Nephron (organoid): ENCODE data around the gene PDE4D.

Source experiments
- H3K27ac Mint-ChIP-seq, 3 experiments: 2 replicates each; pipeline ENCODE4 v1.8.0; 2020; ENCODE audit warnings: mixed read lengths in 3 of 3, mild to moderate bottlenecking in 2 of 3, moderate library complexity in 1 of 3
- H3K27me3 Mint-ChIP-seq: 2 replicates; pipeline ENCODE4 v1.8.0; 2021; ENCODE audit warnings: low read depth, mild to moderate bottlenecking, moderate library complexity, mixed read lengths
- H3K36me3 Mint-ChIP-seq: 2 replicates; pipeline ENCODE4 v1.8.0; 2020; ENCODE audit warnings: low read depth, mixed read lengths
- H3K4me1 Mint-ChIP-seq: 2 replicates; pipeline ENCODE4 v1.8.0; 2020; ENCODE audit warnings: mixed read lengths
- H3K4me3 Mint-ChIP-seq, 3 experiments: 2 replicates each; pipeline ENCODE4 v1.8.0; 2020; ENCODE audit warnings: mild to moderate bottlenecking in 3 of 3, mixed read lengths in 3 of 3, moderate library complexity in 2 of 3
- H3K9me3 Mint-ChIP-seq: 2 replicates; pipeline ENCODE4 v1.8.0; 2020; ENCODE audit warnings: mixed read lengths
- TF ChIP-seq, protein P1 (sequence below), 3 experiments: fragments of 200-600 bp; sonication (generic); IDR thresholded peaks; one replicate each; pipeline ENCODE4 v1.5.0; 2021; ENCODE audit warnings: antibody characterized with exemption in 3 of 3; ENCODE audit not compliant: unreplicated experiment in 3 of 3

PDE4D gene

DNA sequence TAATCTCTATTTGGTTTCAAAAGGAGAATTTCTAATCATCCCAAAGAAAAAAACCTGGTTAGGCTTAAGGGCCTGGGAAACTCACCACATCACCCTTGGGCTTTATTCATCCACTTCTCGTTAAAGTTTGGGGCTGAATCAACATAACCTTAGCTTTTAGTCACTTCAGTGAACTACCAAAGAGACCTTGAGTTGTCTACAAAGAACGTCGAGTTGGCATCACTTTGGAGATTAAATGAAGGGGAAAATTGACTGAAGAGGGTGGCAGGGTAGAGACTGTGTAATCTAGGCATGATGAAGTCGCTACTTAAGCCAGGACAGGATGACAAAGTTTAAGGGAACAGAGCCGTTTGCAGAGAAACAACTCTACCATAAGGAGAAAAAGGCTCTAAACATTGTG lies 969.2 kb downstream of the PDE4D start:
- Mint-ChIP-seq H3K4me3 (no peak overlapping the region), H3K9me3 (no peaks in the 10 kb centered on the region), H3K4me1 (peaks cover 33% of the 10 kb centered on the region), H3K27ac (no peak overlapping the region), H3K36me3 (no peaks in the 10 kb centered on the region), H3K27me3 (peaks cover 10% of the 10 kb centered on the region)
- TF ChIP-seq, protein P1, sequence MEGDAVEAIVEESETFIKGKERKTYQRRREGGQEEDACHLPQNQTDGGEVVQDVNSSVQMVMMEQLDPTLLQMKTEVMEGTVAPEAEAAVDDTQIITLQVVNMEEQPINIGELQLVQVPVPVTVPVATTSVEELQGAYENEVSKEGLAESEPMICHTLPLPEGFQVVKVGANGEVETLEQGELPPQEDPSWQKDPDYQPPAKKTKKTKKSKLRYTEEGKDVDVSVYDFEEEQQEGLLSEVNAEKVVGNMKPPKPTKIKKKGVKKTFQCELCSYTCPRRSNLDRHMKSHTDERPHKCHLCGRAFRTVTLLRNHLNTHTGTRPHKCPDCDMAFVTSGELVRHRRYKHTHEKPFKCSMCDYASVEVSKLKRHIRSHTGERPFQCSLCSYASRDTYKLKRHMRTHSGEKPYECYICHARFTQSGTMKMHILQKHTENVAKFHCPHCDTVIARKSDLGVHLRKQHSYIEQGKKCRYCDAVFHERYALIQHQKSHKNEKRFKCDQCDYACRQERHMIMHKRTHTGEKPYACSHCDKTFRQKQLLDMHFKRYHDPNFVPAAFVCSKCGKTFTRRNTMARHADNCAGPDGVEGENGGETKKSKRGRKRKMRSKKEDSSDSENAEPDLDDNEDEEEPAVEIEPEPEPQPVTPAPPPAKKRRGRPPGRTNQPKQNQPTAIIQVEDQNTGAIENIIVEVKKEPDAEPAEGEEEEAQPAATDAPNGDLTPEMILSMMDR (IDR thresholded peaks at IDR 0.05; ENCODE audit: unreplicated experiment in 3 of 3): no peak

DNA sequence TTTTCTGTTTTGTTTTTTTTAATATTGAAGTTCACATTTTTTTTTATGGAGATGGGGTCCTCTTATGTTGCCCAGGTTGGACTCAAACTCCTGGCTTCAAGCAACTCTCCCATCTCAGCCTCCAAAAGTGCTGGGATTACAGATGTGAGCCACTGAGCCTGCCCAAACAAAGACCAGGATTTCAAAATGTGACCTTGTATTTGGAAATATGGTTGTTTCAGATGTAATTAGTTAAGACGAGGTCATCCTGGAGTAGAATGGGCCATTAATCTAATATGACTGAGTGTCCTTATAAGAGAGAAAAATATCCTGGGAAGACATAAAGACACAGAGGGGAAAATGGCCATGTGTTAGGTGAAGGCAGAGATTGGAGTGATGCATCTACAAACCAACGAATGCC lies 970.2 kb downstream of the PDE4D start:
- TF ChIP-seq, protein P1 (IDR thresholded peaks at IDR 0.05; ENCODE audit: unreplicated experiment in 3 of 3): no peak
- H3K27ac Mint-ChIP-seq: peak overlapping the region in 1 of 3 experiments; percentile 71
- no peak overlapping the region for H3K4me3 Mint-ChIP-seq
- no peaks in the 10 kb centered on the region for H3K36me3 Mint-ChIP-seq
- peaks cover 37% of the 10 kb centered on the region for H3K4me1 Mint-ChIP-seq
- H3K27me3 Mint-ChIP-seq: peaks cover 10% of the 10 kb centered on the region
- H3K9me3 Mint-ChIP-seq: no peaks in the 10 kb centered on the region

DNA sequence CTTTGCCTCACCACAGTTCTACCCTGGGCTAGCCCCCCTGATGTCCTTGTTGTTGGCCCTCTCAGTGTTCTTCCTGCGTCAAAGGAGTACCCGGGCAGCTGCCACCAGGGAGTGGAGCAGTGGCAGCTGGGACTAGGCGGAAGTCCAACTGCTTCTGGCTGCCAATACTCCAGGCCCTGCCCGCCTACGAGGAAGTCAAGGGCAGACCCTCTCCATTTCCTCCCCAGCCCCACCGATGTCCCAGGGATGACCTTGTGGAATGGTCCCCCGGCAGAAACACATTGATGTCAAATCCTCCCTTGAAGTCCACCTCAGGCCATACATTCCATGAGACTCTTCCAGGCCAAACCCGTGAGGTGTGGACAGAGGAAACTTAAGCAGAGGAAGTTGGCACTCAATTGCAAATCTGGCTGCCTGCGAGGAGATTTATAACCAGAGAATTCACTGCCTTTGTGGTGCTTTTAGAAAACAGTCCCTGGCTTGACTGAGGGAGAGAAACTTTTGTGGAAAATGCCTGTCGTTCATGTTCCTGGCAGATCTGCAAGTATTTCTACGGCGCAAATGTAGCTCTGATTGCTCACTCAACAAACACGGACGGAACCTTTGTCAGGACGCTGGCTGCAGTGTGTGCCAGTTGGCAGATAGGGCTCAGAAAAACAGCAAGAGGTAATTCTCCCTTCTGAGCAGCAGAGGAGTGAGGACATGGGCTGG lies 970.9 kb downstream of the PDE4D start:
- no peaks in the 10 kb centered on the region for H3K36me3 Mint-ChIP-seq
- TF ChIP-seq, protein P1 (IDR thresholded peaks at IDR 0.05; ENCODE audit: unreplicated experiment in 3 of 3): no peak
- peak overlapping the region in 2 of 3 experiments; percentile 16 to 71 for H3K27ac Mint-ChIP-seq
- H3K9me3 Mint-ChIP-seq: no peaks in the 10 kb centered on the region
- H3K4me1 Mint-ChIP-seq: peaks cover 45% of the 10 kb centered on the region
- no peak overlapping the region for H3K4me3 Mint-ChIP-seq
- H3K27me3 Mint-ChIP-seq: peaks cover 10% of the 10 kb centered on the region

DNA sequence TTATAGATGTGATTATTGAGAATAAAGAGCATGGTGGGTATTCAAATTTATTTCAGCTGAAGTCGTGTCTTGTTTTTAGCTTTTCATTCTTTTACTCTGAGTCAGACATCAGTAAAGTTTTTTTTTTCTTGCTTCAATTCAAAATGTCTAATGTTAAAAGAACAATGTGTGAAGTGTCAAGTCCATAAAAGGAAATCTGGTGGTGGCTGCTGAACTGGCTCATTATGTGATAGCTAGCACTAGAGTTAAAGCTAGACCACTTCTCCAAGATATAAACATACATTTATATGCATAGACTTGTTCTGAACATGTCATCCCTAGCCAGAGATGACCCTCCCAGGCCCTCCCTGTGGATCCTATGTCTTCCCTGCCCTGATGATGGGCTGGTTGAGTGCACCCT lies 972.4 kb downstream of the PDE4D start:
- H3K27me3 Mint-ChIP-seq: peaks cover 10% of the 10 kb centered on the region
- TF ChIP-seq, protein P1 (IDR thresholded peaks at IDR 0.05; ENCODE audit: unreplicated experiment in 3 of 3): no peak
- no peak overlapping the region for H3K4me3 Mint-ChIP-seq
- peak overlapping the region in 2 of 3 experiments; percentile 31 to 75 for H3K27ac Mint-ChIP-seq
- no peaks in the 10 kb centered on the region for H3K9me3 Mint-ChIP-seq
- peaks cover 51% of the 10 kb centered on the region for H3K4me1 Mint-ChIP-seq
- no peaks in the 10 kb centered on the region for H3K36me3 Mint-ChIP-seq

DNA sequence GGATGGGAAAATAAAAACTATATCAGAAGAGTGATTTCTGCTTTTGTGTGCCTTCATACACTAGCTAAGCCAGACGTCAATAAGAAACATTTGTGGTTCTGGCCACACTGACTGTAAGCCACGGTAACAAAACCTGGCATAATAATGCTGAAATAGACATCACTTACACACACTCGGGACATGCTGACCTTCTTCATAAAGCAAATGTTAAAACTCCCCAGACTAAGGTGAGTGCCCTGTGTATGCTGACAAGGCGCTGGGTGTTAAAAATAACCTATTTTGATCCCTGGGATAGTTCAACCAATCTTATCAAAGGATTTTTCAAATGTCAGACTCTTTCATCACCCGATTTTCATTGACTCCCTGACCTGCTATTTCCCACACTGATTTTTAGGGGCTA lies 973.7 kb downstream of the PDE4D start:
- no peak overlapping the region for H3K27ac Mint-ChIP-seq
- H3K4me1 Mint-ChIP-seq: peaks cover 48% of the 10 kb centered on the region
- H3K27me3 Mint-ChIP-seq: peaks cover 10% of the 10 kb centered on the region
- no peak overlapping the region for H3K4me3 Mint-ChIP-seq
- no peaks in the 10 kb centered on the region for H3K9me3 Mint-ChIP-seq
- TF ChIP-seq, protein P1 (IDR thresholded peaks at IDR 0.05; ENCODE audit: unreplicated experiment in 3 of 3): no peak
- H3K36me3 Mint-ChIP-seq: no peaks in the 10 kb centered on the region
